Fibroblast of skin of back (primary cell): ENCODE measurements around the gene GRP.

ENCODE experiments used
- DNase-seq: peaks from one replicate; pipeline ENCODE4 v3.0.0-alpha.2; 2013

GRP gene

GRCh38 chr18:59268721-59269562 is 49.0 kb downstream of the GRP start:
- peak; percentile 40 for DNase-seq

GRCh38 chr18:59269563-59270119 is 49.7 kb downstream of the GRP start:
- no peak for DNase-seq

- DNase-seq, result no peak
Observed at GRCh38 chr18:59270689-59271257, 50.8 kb downstream of the GRP start.

GRCh38 chr18:59271606-59272220 is 51.8 kb downstream of the GRP start:
- DNase-seq, result no peak

- DNase-seq, result no peak
Observed at GRCh38 chr18:59272221-59272888, 52.4 kb downstream of the GRP start.

GRCh38 chr18:59272891-59273758 is 53.2 kb downstream of the GRP start, which contains the start of gene RAX:
Gene RAX, minus strand, starts transcription at chr18:59273454. Its CDS starts 248 bp downstream, at chr18:59273206.
- DNase-seq, result peak; percentile 36

GRCh38 chr18:59273759-59274532 is 54.0 kb downstream of the GRP start:
- DNase-seq, result no peak

- no peak for DNase-seq
Observed at GRCh38 chr18:59274533-59274928, 54.6 kb downstream of the GRP start.

GRCh38 chr18:59275406-59275949 is 55.5 kb downstream of the GRP start:
- no peak for DNase-seq

GRCh38 chr18:59276047-59276446 is 56.1 kb downstream of the GRP start:
- DNase-seq, result no peak

GRCh38 chr18:59278793-59279192 is 58.8 kb downstream of the GRP start:
- DNase-seq, result no peak

GRCh38 chr18:59279193-59279592 is 59.2 kb downstream of the GRP start:
- DNase-seq, result no peak

GRCh38 chr18:59279722-59280121 is 59.8 kb downstream of the GRP start:
- no peak for DNase-seq
